ENCODE data around the gene MKNK2. TPM values are rescaled to one million over a fixed set of nuclear protein-coding genes. Genes with fewer than 3 reads are reported as not detected.

Gene MKNK2
- total RNA-seq, 4 donors from 2014 or later: 126 to 265 (median 152) TPM

DNA sequence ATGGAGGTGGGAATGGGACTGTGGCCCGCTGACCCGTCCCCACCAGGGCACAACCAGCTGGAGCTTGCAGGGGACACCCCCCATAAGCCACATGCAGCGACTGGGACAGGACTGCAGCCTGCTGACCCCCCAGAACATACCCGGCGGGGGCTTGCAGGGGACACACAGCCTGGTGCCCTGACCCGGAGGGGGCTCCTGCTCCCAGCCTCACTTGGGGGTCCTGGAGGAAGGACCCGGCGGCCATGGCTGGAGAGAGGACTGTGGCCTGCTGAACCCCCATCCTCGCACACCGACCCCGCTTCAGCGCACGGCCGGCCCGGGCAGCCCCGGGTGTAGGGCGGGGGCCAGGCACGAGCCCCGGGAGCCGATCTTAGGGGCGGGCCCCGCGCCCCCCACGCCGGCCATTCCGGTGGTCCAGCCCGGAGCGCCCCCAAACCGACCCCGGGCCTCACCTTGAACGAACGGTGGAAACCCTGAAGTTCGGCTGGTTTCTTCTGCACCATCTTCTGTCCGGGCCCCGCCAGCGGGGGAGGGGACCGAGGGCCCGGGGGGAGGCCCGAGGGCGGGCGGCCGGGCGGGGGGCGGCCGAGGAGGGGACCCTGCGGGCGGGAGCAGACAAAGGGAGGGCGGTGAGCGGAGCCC lies 574 bp downstream of the MKNK2 start:
- H3K4me1 ChIP-seq: peaks cover 2 to 74% (median 61%) of the 10 kb centered on the region in 4 donors
- H3K27ac ChIP-seq: peak overlapping the region; percentile 99
- no peak for DNase-seq (ENCODE audit: low spot score in 2 of 2)
- H3K36me3 ChIP-seq: peaks cover 0 to 20% (median 9%) of the 10 kb centered on the region in 3 donors
- TF ChIP-seq POLR2A (IDR thresholded peaks at IDR 0.05): no peak
- TF ChIP-seq EP300 (IDR thresholded peaks at IDR 0.05): no peak
- TF ChIP-seq, protein P1, sequence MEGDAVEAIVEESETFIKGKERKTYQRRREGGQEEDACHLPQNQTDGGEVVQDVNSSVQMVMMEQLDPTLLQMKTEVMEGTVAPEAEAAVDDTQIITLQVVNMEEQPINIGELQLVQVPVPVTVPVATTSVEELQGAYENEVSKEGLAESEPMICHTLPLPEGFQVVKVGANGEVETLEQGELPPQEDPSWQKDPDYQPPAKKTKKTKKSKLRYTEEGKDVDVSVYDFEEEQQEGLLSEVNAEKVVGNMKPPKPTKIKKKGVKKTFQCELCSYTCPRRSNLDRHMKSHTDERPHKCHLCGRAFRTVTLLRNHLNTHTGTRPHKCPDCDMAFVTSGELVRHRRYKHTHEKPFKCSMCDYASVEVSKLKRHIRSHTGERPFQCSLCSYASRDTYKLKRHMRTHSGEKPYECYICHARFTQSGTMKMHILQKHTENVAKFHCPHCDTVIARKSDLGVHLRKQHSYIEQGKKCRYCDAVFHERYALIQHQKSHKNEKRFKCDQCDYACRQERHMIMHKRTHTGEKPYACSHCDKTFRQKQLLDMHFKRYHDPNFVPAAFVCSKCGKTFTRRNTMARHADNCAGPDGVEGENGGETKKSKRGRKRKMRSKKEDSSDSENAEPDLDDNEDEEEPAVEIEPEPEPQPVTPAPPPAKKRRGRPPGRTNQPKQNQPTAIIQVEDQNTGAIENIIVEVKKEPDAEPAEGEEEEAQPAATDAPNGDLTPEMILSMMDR (IDR thresholded peaks at IDR 0.05): no peak
- peak overlapping the region; percentile 94 to 100 (median 98) for H3K4me3 ChIP-seq
- 0% methylated on average over 4 to 29 of the region's 49 CpGs for WGBS, 2 donors
- H3K27me3 ChIP-seq: no peaks in the 10 kb centered on the region
- no peaks in the 10 kb centered on the region for H3K9me3 ChIP-seq

GRCh38 chr19:2049741-2050348 lies 1.2 kb downstream of the MKNK2 start:
- H3K27me3 ChIP-seq: no peaks in the 10 kb centered on the region
- peak; percentile 80 to 81 for DNase-seq (ENCODE audit: low spot score in 2 of 2)
- WGBS, 2 donors: 0% methylated on average over 16 of the region's 16 CpGs

GRCh38 chr19:2048959-2049740 lies 1.9 kb downstream of the MKNK2 start:
- DNase-seq (ENCODE audit: low spot score in 2 of 2): no peak
- Histone ChIP-seq H3K4me3 (peak overlapping the region; percentile 94 to 100 (median 98)), H3K4me1 (peaks cover 0 to 74% (median 64%) of the 10 kb centered on the region in 4 donors), H3K36me3 (peaks cover 0 to 33% (median 9%) of the 10 kb centered on the region in 3 donors), H3K27ac (peak overlapping the region; percentile 99), H3K27me3 (no peaks in the 10 kb centered on the region), H3K9me3 (no peaks in the 10 kb centered on the region)
- WGBS, 2 donors: 9 to 16% methylated on average over 7 of the region's 27 CpGs
- peak; percentile 41 to 76 for TF ChIP-seq EP300 (IDR thresholded peaks at IDR 0.05)
- no peak for TF ChIP-seq POLR2A (IDR thresholded peaks at IDR 0.05)

More at GRCh38 chr19:2049741-2050348, 1.2 kb downstream of the MKNK2 start:
- peak overlapping the region; percentile 94 to 100 (median 98) for H3K4me3 ChIP-seq
- no peaks in the 10 kb centered on the region for H3K9me3 ChIP-seq
- H3K27ac ChIP-seq: peak overlapping the region; percentile 99
- H3K36me3 ChIP-seq: peaks cover 0 to 26% (median 9%) of the 10 kb centered on the region in 3 donors
- peaks cover 0 to 74% (median 61%) of the 10 kb centered on the region in 4 donors for H3K4me1 ChIP-seq
- TF ChIP-seq EP300 (IDR thresholded peaks at IDR 0.05) (peak; percentile 76 to 89), POLR2A (IDR thresholded peaks at IDR 0.05) (peak in 1 of 2 donors; percentile 79)
- TF ChIP-seq, protein P1 (IDR thresholded peaks at IDR 0.05): peak in 1 of 5 experiments; percentile 15

DNA sequence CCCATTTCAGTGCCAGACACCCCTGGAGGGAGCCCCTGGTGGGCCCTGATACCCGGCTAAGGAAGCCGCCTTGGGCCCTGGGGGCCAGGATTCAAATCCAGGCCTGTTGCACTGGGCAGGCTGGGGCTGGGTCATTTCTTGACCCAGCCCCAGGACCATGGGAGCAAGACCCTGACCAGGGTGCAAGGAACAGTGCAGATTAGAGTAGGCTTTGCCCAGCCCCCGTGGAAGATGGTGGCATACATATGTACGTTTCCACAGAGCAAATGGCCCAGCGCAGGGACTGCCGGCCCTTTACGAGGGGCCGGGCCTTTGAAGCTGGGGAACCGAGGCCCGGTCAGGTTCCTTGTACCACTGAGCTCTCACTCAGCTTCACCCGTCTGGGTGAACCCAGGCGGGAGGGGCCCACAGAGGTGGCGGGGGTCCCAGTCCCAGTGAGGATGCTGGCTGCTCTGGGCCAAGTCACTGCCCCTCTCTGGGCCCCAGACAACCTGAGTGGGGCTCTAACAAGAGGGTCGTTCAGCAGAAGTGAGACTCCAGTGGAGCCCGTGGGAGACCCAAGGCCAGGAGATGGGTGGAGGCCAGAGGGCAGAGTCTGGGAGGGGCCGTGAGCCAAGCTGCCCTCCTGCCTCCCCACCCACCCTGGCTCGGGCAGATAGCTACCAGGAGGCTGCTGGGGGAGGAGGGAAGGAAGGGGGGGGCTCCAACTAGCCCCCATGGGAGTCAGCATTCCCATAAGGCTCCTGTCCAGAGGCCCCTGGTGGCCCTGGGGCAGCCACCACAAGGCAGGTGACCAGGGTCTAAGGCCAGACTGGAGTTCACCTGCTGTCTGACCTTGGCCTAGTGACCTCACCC lies 2.7 kb downstream of the MKNK2 start:
- Histone ChIP-seq H3K36me3 (peaks cover 0 to 40% (median 9%) of the 10 kb centered on the region in 3 donors), H3K9me3 (no peaks in the 10 kb centered on the region), H3K4me1 (peaks cover 0 to 77% (median 73%) of the 10 kb centered on the region in 4 donors), H3K4me3 (peak overlapping the region; percentile 94 to 100 (median 98)), H3K27me3 (no peaks in the 10 kb centered on the region), H3K27ac (peak overlapping the region; percentile 99)
- WGBS, 2 donors: 55 to 56% methylated on average over 16 to 17 of the region's 17 CpGs
- DNase-seq (ENCODE audit: low spot score in 2 of 2): no peak
- TF ChIP-seq POLR2A (IDR thresholded peaks at IDR 0.05) (no peak), EP300 (IDR thresholded peaks at IDR 0.05) (no peak)
- TF ChIP-seq, protein P1 (IDR thresholded peaks at IDR 0.05): no peak
